ENCODE results near the gene NSL1. TPM values are rescaled to one million over a fixed set of nuclear protein-coding genes. Genes with fewer than 3 reads are reported as not detected.
A peak's percentile ranks its signal among the peaks of the same experiment; 100 is the strongest.

The NSL1 gene
- total RNA-seq, 2 donors from 2014 or later = 18.6 to 20.3 TPM

DNA sequence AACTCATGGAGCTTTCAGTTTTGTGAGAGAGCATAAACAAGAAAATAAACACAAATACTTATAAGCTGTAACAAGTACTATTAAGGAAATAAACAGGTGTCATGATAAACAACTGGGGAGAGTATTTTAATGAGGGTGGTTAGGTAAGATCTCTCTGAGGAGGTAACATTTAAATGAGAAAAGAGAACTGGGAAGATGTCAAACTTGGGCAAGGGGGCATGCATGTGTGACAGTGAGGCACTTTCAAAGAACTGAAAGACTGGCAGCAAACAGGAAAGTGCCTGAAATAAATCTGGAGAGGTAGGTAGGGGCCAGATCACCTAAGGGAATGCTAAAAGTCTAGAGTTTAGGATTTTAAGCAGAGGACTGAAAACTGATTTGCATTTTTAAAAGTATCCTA lies 37.8 kb downstream of the NSL1 start:
- DNase-seq (no peak), ATAC-seq (no peak)
- peaks cover 42% of the 10 kb centered on the region for H3K4me1 Mint-ChIP-seq
- H3K27ac Mint-ChIP-seq = peak overlapping the region; percentile 93
- H3K27me3 Mint-ChIP-seq = no peaks in the 10 kb centered on the region
- no peaks in the 10 kb centered on the region for H3K9me3 ChIP-seq (ENCODE audit: control insufficient read depth, low read length, poor library complexity, severe bottlenecking)
- peaks cover 8% of the 10 kb centered on the region for H3K36me3 Mint-ChIP-seq (ENCODE audit: low read depth)
- H3K4me3 Mint-ChIP-seq = peak overlapping the region; percentile 88

DNA sequence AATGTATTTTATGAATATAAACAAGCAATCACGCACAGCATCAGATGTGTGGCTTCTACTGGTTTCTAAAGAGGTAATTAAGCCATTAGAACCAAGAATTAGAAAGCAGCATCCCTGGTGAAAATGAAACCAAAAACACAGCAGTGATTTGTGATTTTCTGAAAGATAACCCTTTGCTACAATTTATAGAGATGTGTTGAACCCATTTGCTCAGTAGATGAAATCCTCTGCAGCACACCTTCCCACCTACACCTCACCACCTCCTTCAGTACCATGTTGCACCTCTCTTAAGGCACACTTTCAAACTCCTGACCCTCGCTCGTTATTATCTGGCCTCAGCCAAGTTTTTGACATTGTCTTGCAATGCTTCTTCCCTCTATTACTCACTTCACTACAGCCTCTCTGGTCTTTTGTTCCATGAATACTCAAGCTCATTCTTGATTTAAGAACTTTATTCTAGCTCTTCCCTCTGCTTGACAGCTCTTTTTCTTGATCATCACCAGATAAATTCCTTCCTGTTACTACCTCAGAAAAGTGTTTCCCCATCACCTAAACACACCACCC lies 38.6 kb downstream of the NSL1 start:
- H3K9me3 ChIP-seq (ENCODE audit: control insufficient read depth, low read length, poor library complexity, severe bottlenecking) = no peaks in the 10 kb centered on the region
- DNase-seq (no peak), ATAC-seq (peak; percentile 36)
- H3K4me1 Mint-ChIP-seq = peaks cover 41% of the 10 kb centered on the region
- H3K36me3 Mint-ChIP-seq (ENCODE audit: low read depth) = peaks cover 8% of the 10 kb centered on the region
- H3K4me3 Mint-ChIP-seq = peak overlapping the region; percentile 88
- peak overlapping the region; percentile 93 for H3K27ac Mint-ChIP-seq
- H3K27me3 Mint-ChIP-seq = no peaks in the 10 kb centered on the region

DNA sequence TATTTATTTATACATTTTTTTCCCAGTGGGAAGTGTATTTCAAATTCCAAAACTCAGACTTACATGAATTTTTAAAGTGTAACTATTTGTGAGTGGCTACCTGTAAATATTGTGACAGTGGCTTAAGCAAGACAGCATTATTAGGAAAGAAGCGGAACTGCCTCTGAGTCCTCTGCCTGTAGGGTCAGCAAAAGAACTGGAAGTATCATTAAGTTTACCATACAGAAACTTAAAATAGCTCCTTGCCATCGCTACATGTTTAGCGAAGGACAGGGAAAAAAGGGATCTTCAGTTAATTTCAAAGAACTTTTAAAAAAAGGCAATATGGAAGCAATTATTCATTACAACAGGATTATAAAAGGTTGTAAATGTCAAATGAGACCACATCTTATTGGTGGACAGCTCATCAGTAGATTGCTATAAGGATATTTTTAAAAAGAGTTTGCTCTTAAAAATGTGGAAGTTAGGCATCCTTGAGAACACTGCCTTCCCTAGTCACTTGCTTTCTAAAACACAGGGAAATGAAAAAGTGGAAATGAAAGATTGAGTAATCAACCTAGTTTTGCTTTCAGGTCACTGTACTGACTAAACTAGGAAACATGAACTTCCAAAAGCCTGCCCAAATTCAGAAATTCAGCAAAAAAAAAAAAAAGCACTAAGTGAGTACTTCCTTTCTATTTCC lies 39.2 kb downstream of the NSL1 start:
- Mint-ChIP-seq H3K27me3 (no peaks in the 10 kb centered on the region), H3K27ac (peak overlapping the region; percentile 93), H3K4me1 (peaks cover 37% of the 10 kb centered on the region), H3K36me3 (ENCODE audit: low read depth) (peaks cover 6% of the 10 kb centered on the region), H3K4me3 (peak overlapping the region; percentile 88)
- DNase-seq (no peak), ATAC-seq (peak; percentile 2)
- H3K9me3 ChIP-seq (ENCODE audit: control insufficient read depth, low read length, poor library complexity, severe bottlenecking) = no peaks in the 10 kb centered on the region

DNA sequence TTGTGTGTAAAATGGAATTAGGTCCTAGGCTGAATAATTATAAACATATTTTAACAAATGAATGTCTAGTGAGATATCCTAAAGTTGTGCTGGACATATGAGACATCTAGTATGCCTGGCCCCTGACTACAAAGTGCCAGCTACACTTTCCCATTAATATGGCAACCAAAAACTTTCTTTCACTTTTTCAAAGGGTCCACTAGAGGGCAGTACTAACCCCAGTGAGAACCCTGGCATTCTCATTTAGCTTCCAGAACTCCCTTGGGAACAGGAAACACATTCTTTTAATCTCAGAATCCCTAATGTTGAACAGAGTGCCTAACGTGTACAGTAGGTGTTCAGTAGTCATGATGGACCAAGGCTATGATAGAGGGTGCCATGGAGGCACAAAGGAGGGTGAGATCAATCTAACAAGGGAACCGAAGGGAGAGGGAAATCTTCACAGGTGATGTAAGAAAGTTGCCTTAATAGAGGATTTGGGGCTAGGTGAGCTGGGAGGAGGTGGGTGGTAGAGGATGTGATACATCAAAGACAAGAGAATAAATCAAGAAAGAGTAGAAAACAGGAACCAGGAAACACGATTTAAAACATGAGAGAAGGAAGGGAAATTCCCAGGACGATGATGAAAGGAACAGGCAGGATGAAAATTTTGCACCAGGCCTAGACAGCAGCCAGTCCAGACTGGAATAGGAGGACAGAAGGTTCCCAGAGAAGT lies 41.6 kb downstream of the NSL1 start:
- Mint-ChIP-seq H3K27me3 (no peaks in the 10 kb centered on the region), H3K36me3 (ENCODE audit: low read depth) (peaks cover 6% of the 10 kb centered on the region), H3K4me3 (peak overlapping the region; percentile 68), H3K4me1 (peaks cover 30% of the 10 kb centered on the region), H3K27ac (peak overlapping the region; percentile 90)
- no peaks in the 10 kb centered on the region for H3K9me3 ChIP-seq (ENCODE audit: control insufficient read depth, low read length, poor library complexity, severe bottlenecking)
- ATAC-seq (peak; percentile 59), DNase-seq (no peak)

GRCh38 chr1:212746546-212746945 lies 45.0 kb downstream of the NSL1 start:
- no peaks in the 10 kb centered on the region for H3K27me3 Mint-ChIP-seq
- H3K4me1 Mint-ChIP-seq = peaks cover 21% of the 10 kb centered on the region
- ATAC-seq (no peak), DNase-seq (no peak)
- no peak overlapping the region for H3K27ac Mint-ChIP-seq
- peaks cover 6% of the 10 kb centered on the region for H3K36me3 Mint-ChIP-seq (ENCODE audit: low read depth)
- H3K9me3 ChIP-seq (ENCODE audit: control insufficient read depth, low read length, poor library complexity, severe bottlenecking) = no peaks in the 10 kb centered on the region
- no peak overlapping the region for H3K4me3 Mint-ChIP-seq

DNA sequence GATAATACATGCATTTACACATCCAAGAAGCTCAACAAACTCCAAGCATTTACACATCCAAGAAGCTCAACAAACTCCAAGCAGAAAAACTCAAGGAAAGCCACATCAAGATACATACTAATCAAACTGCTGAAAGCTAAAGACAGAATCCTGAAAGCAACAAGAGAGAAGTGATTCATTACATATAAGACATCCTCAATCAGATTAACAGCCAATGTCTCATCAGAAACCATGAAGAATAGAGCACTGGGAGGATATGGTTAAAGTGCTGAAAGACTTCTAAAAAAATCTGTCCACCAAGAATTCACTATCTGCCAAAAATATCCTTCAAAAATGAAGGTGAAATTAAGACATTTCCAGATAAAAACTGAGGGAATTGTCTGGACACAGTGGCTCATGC lies 46.3 kb downstream of the NSL1 start:
- Mint-ChIP-seq H3K27me3 (no peaks in the 10 kb centered on the region), H3K27ac (no peak overlapping the region), H3K4me3 (no peak overlapping the region), H3K4me1 (peaks cover 19% of the 10 kb centered on the region), H3K36me3 (ENCODE audit: low read depth) (peaks cover 6% of the 10 kb centered on the region)
- no peaks in the 10 kb centered on the region for H3K9me3 ChIP-seq (ENCODE audit: control insufficient read depth, low read length, poor library complexity, severe bottlenecking)
- DNase-seq (no peak), ATAC-seq (no peak)

GRCh38 chr1:212743901-212744475 lies 47.6 kb downstream of the NSL1 start:
- H3K36me3 Mint-ChIP-seq (ENCODE audit: low read depth) = peaks cover 3% of the 10 kb centered on the region
- no peak overlapping the region for H3K4me3 Mint-ChIP-seq
- peak overlapping the region; percentile 34 for H3K27ac Mint-ChIP-seq
- ATAC-seq = no peak
- DNase-seq = no peak
- peaks cover 13% of the 10 kb centered on the region for H3K4me1 Mint-ChIP-seq
- H3K9me3 ChIP-seq (ENCODE audit: control insufficient read depth, low read length, poor library complexity, severe bottlenecking) = no peaks in the 10 kb centered on the region
- H3K27me3 Mint-ChIP-seq = no peaks in the 10 kb centered on the region

DNA sequence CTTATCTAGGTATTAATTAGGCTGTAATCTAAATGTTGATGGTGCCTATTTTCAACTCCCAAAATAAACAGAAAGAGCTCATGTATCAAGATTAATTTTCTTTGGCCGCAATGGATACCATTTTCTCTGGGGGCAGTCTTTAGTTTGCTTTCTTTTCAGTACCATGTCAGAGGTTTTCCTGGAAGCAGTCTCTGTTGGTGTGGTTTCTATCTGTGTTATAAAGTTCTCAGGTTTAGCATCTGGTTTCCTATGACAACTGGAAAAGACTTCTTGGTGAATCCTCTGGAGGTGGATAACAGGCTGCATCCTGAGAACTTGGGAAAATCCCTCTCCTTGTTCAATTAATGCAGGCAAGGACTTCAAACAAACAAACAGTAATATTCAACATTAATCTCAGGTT lies 53.2 kb downstream of the NSL1 start:
- no peak for ATAC-seq
- no peak for DNase-seq

GRCh38 chr1:212737559-212737958 lies 54.0 kb downstream of the NSL1 start:
- DNase-seq = no peak

More for the DNA sequence above, 53.2 kb downstream of the NSL1 start:
- Mint-ChIP-seq H3K4me3 (no peak overlapping the region), H3K27ac (no peak overlapping the region), H3K27me3 (no peaks in the 10 kb centered on the region), H3K36me3 (ENCODE audit: low read depth) (peaks cover 10% of the 10 kb centered on the region), H3K4me1 (peaks cover 4% of the 10 kb centered on the region)
- H3K9me3 ChIP-seq (ENCODE audit: control insufficient read depth, low read length, poor library complexity, severe bottlenecking) = no peaks in the 10 kb centered on the region

GRCh38 chr1:212733109-212733508 lies 58.5 kb downstream of the NSL1 start:
- no peak for ATAC-seq
- Mint-ChIP-seq H3K27me3 (no peaks in the 10 kb centered on the region), H3K27ac (no peak overlapping the region)

More at GRCh38 chr1:212737559-212737958, 54.0 kb downstream of the NSL1 start:
- no peak for ATAC-seq
- H3K36me3 Mint-ChIP-seq (ENCODE audit: low read depth) = peaks cover 10% of the 10 kb centered on the region
- peaks cover 2% of the 10 kb centered on the region for H3K4me1 Mint-ChIP-seq
- H3K9me3 ChIP-seq (ENCODE audit: control insufficient read depth, low read length, poor library complexity, severe bottlenecking) = no peaks in the 10 kb centered on the region
- H3K4me3 Mint-ChIP-seq = no peak overlapping the region
- no peak overlapping the region for H3K27ac Mint-ChIP-seq
- H3K27me3 Mint-ChIP-seq = no peaks in the 10 kb centered on the region

GRCh38 chr1:212731630-212732029 lies 59.9 kb downstream of the NSL1 start:
- no peaks in the 10 kb centered on the region for H3K9me3 ChIP-seq (ENCODE audit: control insufficient read depth, low read length, poor library complexity, severe bottlenecking)
- Mint-ChIP-seq H3K4me3 (no peak overlapping the region), H3K4me1 (peaks cover 11% of the 10 kb centered on the region), H3K27ac (peak overlapping the region; percentile 27), H3K36me3 (ENCODE audit: low read depth) (peaks cover 7% of the 10 kb centered on the region), H3K27me3 (no peaks in the 10 kb centered on the region)
- no peak for DNase-seq
- ATAC-seq = no peak

More at GRCh38 chr1:212733109-212733508, 58.5 kb downstream of the NSL1 start:
- Mint-ChIP-seq H3K4me3 (no peak overlapping the region), H3K4me1 (peaks cover 8% of the 10 kb centered on the region), H3K36me3 (ENCODE audit: low read depth) (peaks cover 7% of the 10 kb centered on the region)
- no peaks in the 10 kb centered on the region for H3K9me3 ChIP-seq (ENCODE audit: control insufficient read depth, low read length, poor library complexity, severe bottlenecking)
- no peak for DNase-seq

DNA sequence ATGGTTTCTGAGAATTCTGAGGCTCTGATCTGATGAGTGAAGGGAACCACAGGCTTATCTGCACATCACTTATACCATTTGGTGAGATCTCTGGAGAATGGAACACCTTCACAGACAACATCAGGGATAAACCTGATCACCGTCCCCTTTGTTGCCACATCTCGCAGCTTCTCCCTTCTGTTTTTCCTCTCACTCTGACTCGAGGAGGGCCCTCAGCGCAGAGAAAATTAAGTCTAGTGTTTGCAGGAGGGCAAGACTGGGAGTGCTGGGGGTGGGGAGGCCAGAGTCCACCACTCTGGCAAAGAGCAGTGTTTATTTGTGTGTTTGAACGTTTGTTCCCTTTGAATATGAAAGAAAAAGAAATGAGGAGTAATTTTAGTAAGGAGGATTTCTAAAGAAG lies 63.0 kb downstream of the NSL1 start:
- no peaks in the 10 kb centered on the region for H3K9me3 ChIP-seq (ENCODE audit: control insufficient read depth, low read length, poor library complexity, severe bottlenecking)
- Mint-ChIP-seq H3K4me3 (no peak overlapping the region), H3K27me3 (no peaks in the 10 kb centered on the region), H3K27ac (peak overlapping the region; percentile 87), H3K4me1 (peaks cover 10% of the 10 kb centered on the region), H3K36me3 (ENCODE audit: low read depth) (peaks cover 3% of the 10 kb centered on the region)
- ATAC-seq (no peak), DNase-seq (no peak)

All from T-helper 17 cell (primary cell).